PC-3 (cell line): ENCODE results near the gene SULT1C2. TPM values are rescaled to one million over a fixed set of nuclear protein-coding genes. Genes with fewer than 3 reads are reported as not detected.
"Not testable (repeated sequence)": the region's sequence is repeated elsewhere in the genome, so short reads cannot be mapped to it uniquely, and the experiment has no call there.

Source experiments
- ATAC-seq: fragments of 200-7000 bp; cut with Tn5 transposase; 2 replicates; pipeline ENCODE4 v1.9.1; 2020; ENCODE audit warnings: mild to moderate bottlenecking, moderate library complexity
- BruUV-seq: library from RNA; stranded (reverse); fragments of 400-500 nt; replicated peaks from 2 replicates; lab custom pipeline; 2021; lab: Mats Ljungman, UMichigan
- CTCF ChIA-PET: fragments of 300-600 bp; sonication (Branson Sonifier 250); formaldehyde crosslinking; loops from one replicate; lab custom pipeline; 2022; ENCODE audit warnings: antibody characterized with exemption; lab: Charles Lee
- POLR2A ChIA-PET: fragments of 300-600 bp; sonication (Branson Sonifier 250); formaldehyde crosslinking; loops from one replicate; lab custom pipeline; 2022; ENCODE audit warnings: antibody characterized with exemption; ENCODE audit not compliant: unreplicated experiment; lab: Charles Lee
- DNase-seq: peaks from one replicate; pipeline ENCODE4 v3.0.0-alpha.2; 2015
- H2AFZ ChIP-seq: fragments of 300-600 bp; sonication (generic); 2 replicates; pipeline ENCODE4 v1.6.0; 2016; ENCODE audit warnings: antibody characterized with exemption, low read length
- H3F3A ChIP-seq: fragments of 300-600 bp; sonication (generic); one replicate; pipeline ENCODE4 v1.6.0; 2017; ENCODE audit warnings: antibody characterized with exemption, low read length, control low read depth, mild to moderate bottlenecking; ENCODE audit not compliant: unreplicated experiment
- H3K27ac ChIP-seq: fragments of 300-600 bp; sonication (generic); 2 replicates; pipeline ENCODE4 v1.5.1; 2016; ENCODE audit warnings: mild to moderate bottlenecking, low read length
- H3K27me3 ChIP-seq: fragments of 300-600 bp; sonication (generic); 2 replicates; pipeline ENCODE4 v1.6.1; 2016; ENCODE audit warnings: low read length, mixed read lengths
- H3K36me3 ChIP-seq: fragments of 300-600 bp; sonication (generic); 2 replicates; pipeline ENCODE4 v1.6.1; 2016; ENCODE audit warnings: low read depth, mixed run types, low read length, mixed read lengths
- H3K4me1 ChIP-seq: fragments of 300-600 bp; sonication (generic); 2 replicates; pipeline ENCODE4 v1.5.1; 2016; ENCODE audit warnings: low read length; ENCODE audit not compliant: insufficient read depth
- H3K4me2 ChIP-seq: fragments of 300-600 bp; sonication (generic); 2 replicates; pipeline ENCODE4 v1.6.0; 2016; ENCODE audit warnings: low read length
- H3K4me3 ChIP-seq: fragments of 300-600 bp; sonication (generic); 2 replicates; pipeline ENCODE4 v1.5.1; 2016; ENCODE audit warnings: mild to moderate bottlenecking, low read length, mixed read lengths
- H3K79me2 ChIP-seq: fragments of 300-600 bp; sonication (generic); 2 replicates; pipeline ENCODE4 v1.6.1; 2017; ENCODE audit warnings: low read length, mixed read lengths
- H3K9ac ChIP-seq: fragments of 300-600 bp; sonication (generic); 2 replicates; pipeline ENCODE4 v1.6.0; 2016; ENCODE audit warnings: mild to moderate bottlenecking, low read length
- H3K9me2 ChIP-seq: fragments of 300-600 bp; sonication (generic); replicated peaks from 2 replicates; pipeline ENCODE4 v1.6.1; 2016; ENCODE audit warnings: mixed run types, low read length, mixed read lengths
- H3K9me3 ChIP-seq: fragments of 300-600 bp; sonication (generic); 2 replicates; pipeline ENCODE4 v1.6.1; 2016; ENCODE audit warnings: low read length, mixed read lengths
- H4K20me1 ChIP-seq: fragments of 300-600 bp; sonication (generic); 2 replicates; pipeline ENCODE4 v1.6.1; 2016; ENCODE audit warnings: low read length, mixed read lengths
- CTCF ChIP-seq: fragments of 300-600 bp; sonication (generic); conservative IDR thresholded peaks from 2 replicates; pipeline ENCODE4 v1.5.1; 2017; ENCODE audit warnings: antibody characterized with exemption, low read depth, mild to moderate bottlenecking, low read length
- EZH2 ChIP-seq: fragments of 300-600 bp; sonication (generic); IDR thresholded peaks from one replicate; pipeline ENCODE4 v1.6.1; 2017; ENCODE audit warnings: antibody characterized with exemption, mild to moderate bottlenecking, low read length; ENCODE audit not compliant: unreplicated experiment
- EZH2phosphoT487 ChIP-seq: fragments of 300-600 bp; sonication (generic); IDR thresholded peaks from 2 replicates; pipeline ENCODE4 v1.6.1; 2018; ENCODE audit warnings: mild to moderate bottlenecking, antibody characterized with exemption, low read length, borderline replicate concordance
- intact Hi-C: fragments of 100-400 bp; cut with micrococcal nuclease; formaldehyde crosslinking; loops from 2 replicates; pipeline ENCODE4 v1.9.0; 2023
- total RNA-seq: library from RNA; depleted of rRNA; stranded (reverse); fragments of >200 nt; gene quantifications from 2 replicates; pipeline ENCODE4 v1.2.3, GENCODE V29; 2014

Gene SULT1C2
- total RNA-seq, 1 experiment from 2014 or later, result not detected

- ATAC-seq, result no peak
- Histone ChIP-seq H3K4me2 (no peak overlapping the region), H3K27me3 (no peaks in the 10 kb centered on the region), H3K4me3 (no peak overlapping the region), H3K4me1 (no peaks in the 10 kb centered on the region), H3K79me2 (no peaks in the 10 kb centered on the region), H3K9me2 (no peaks in the 10 kb centered on the region), H2AFZ (no peak overlapping the region), H3K27ac (no peak overlapping the region), H3K9ac (no peak overlapping the region), H3K9me3 (no peaks in the 10 kb centered on the region), H3F3A (no peaks in the 10 kb centered on the region), H3K36me3 (no peaks in the 10 kb centered on the region), H4K20me1 (no peaks in the 10 kb centered on the region)
- BruUV-seq, result no TSS peak
- CTCF ChIA-PET, result no interaction called here
- POLR2A ChIA-PET, result no interaction called here
- intact Hi-C loops, result loop anchor here (5.0 kb wide), 2 partner anchors 45 to 135 kb away; no protein-coding TSS in a partner anchor
- DNase-seq, result no peak
- TF ChIP-seq EZH2phosphoT487, result no peak
- TF ChIP-seq CTCF, result no peak
- no peak for TF ChIP-seq EZH2
Measured at GRCh38 chr2:108351889-108352288, 63.2 kb downstream of the SULT1C2 start.

- TF ChIP-seq EZH2, result no peak
- no peak for TF ChIP-seq EZH2phosphoT487
- no peak for TF ChIP-seq CTCF
- DNase-seq (no peak), ATAC-seq (no peak)
- no peaks in the 10 kb centered on the region for H3K36me3 ChIP-seq
- ChIA-PET CTCF (no interaction called here), POLR2A (no interaction called here)
- no peaks in the 10 kb centered on the region for H3F3A ChIP-seq
- H3K4me2 ChIP-seq, result no peak overlapping the region
- no peaks in the 10 kb centered on the region for H4K20me1 ChIP-seq
- H3K9me3 ChIP-seq, result no peaks in the 10 kb centered on the region
- H3K9ac ChIP-seq, result no peak overlapping the region
- no peak overlapping the region for H3K4me3 ChIP-seq
- H3K27ac ChIP-seq, result no peak overlapping the region
- H2AFZ ChIP-seq, result no peak overlapping the region
- no peaks in the 10 kb centered on the region for H3K9me2 ChIP-seq
- no peaks in the 10 kb centered on the region for H3K27me3 ChIP-seq
- BruUV-seq, result no TSS peak
- H3K79me2 ChIP-seq, result no peaks in the 10 kb centered on the region
- H3K4me1 ChIP-seq, result no peaks in the 10 kb centered on the region
- intact Hi-C loops, result loop anchor here (5.0 kb wide), 2 partner anchors 43 to 133 kb away; no protein-coding TSS in a partner anchor
Measured at GRCh38 chr2:108354136-108354535, 65.4 kb downstream of the SULT1C2 start.

GRCh38 chr2:108355906-108356734 lies 67.4 kb downstream of the SULT1C2 start:
- Histone ChIP-seq H3F3A (no peaks in the 10 kb centered on the region), H2AFZ (no peak overlapping the region), H3K79me2 (no peaks in the 10 kb centered on the region), H3K9ac (no peak overlapping the region), H3K36me3 (no peaks in the 10 kb centered on the region), H4K20me1 (no peaks in the 10 kb centered on the region), H3K9me2 (no peaks in the 10 kb centered on the region), H3K27ac (no peak overlapping the region), H3K4me2 (no peak overlapping the region), H3K4me1 (no peaks in the 10 kb centered on the region), H3K9me3 (no peaks in the 10 kb centered on the region), H3K4me3 (no peak overlapping the region), H3K27me3 (no peaks in the 10 kb centered on the region)
- intact Hi-C loops, result no loop called here
- ChIA-PET CTCF (no interaction called here), POLR2A (no interaction called here)
- TF ChIP-seq EZH2phosphoT487, result no peak
- no peak for TF ChIP-seq EZH2
- TF ChIP-seq CTCF, result no peak
- ATAC-seq, result no peak
- BruUV-seq, result no TSS peak
- DNase-seq, result no peak

GRCh38 chr2:108359336-108359735 lies 70.6 kb downstream of the SULT1C2 start:
- ATAC-seq, H2AFZ ChIP-seq, H3K4me1 ChIP-seq, H3K36me3 ChIP-seq, H3K9me2 ChIP-seq, H3K4me2 ChIP-seq, BruUV-seq, intact Hi-C loops, H3K27ac ChIP-seq, POLR2A ChIA-PET, H3K9ac ChIP-seq, H4K20me1 ChIP-seq, CTCF ChIA-PET, H3K4me3 ChIP-seq, DNase-seq, H3K79me2 ChIP-seq, H3K9me3 ChIP-seq, H3K27me3 ChIP-seq, H3F3A ChIP-seq: not testable (repeated sequence)
